Liver (tissue), 9 donors: ENCODE results near the gene JMJD1C. TPM values are rescaled to one million over a fixed set of nuclear protein-coding genes. Genes with fewer than 3 reads are reported as not detected.

Experiments
- DNase-seq: peaks from one replicate; pipeline ENCODE4 v3.0.0-alpha.2; 2017; ENCODE audit warnings: low spot score
- H3K27ac ChIP-seq, 2 donors: one replicate each; pipeline ENCODE4 v1.7.0; 2013; ENCODE audit warnings: inconsistent platforms in 2 of 2, low read length in 2 of 2, control low read depth in 1 of 2, low read depth in 1 of 2, mild to moderate bottlenecking in 1 of 2
- H3K27me3 ChIP-seq, 4 donors: one replicate each; pipeline versions ENCODE4 v1.6.1 to v1.7.0; 2013; ENCODE audit warnings: low read length in 3 of 4, inconsistent platforms in 1 of 4, mild to moderate bottlenecking in 1 of 4, moderate library complexity in 1 of 4; ENCODE audit not compliant: control insufficient read depth in 4 of 4, insufficient read depth in 4 of 4
- H3K36me3 ChIP-seq, 4 donors: one replicate each; pipeline versions ENCODE4 v1.6.1 to v1.7.0; 2013; ENCODE audit warnings: low read length in 3 of 4, mild to moderate bottlenecking in 3 of 4, low read depth in 1 of 4, moderate library complexity in 1 of 4; ENCODE audit not compliant: control insufficient read depth in 4 of 4, insufficient read depth in 3 of 4
- H3K4me1 ChIP-seq, 4 donors: one replicate each; pipeline versions ENCODE4 v1.6.1 to v1.7.0; 2013; ENCODE audit warnings: low read length in 3 of 4, mild to moderate bottlenecking in 3 of 4, moderate library complexity in 1 of 4; ENCODE audit not compliant: control insufficient read depth in 4 of 4, insufficient read depth in 4 of 4
- H3K4me3 ChIP-seq, 3 donors: one replicate each; pipeline versions ENCODE4 v1.6.1 to v1.7.0; 2013; ENCODE audit warnings: low read length in 3 of 3, control low read depth in 1 of 3, low read depth in 1 of 3, mild to moderate bottlenecking in 1 of 3
- H3K9ac ChIP-seq, 2 donors: one replicate each; pipeline ENCODE4 v1.7.0; 2013; ENCODE audit warnings: low read length in 2 of 2, mild to moderate bottlenecking in 2 of 2, moderate library complexity in 2 of 2, control low read depth in 1 of 2, low read depth in 1 of 2
- H3K9me3 ChIP-seq, 4 donors: one replicate each; pipeline versions ENCODE4 v1.6.1 to v1.7.0; 2013; ENCODE audit warnings: low read length in 3 of 4; ENCODE audit not compliant: control insufficient read depth in 4 of 4
- EGR1 ChIP-seq, 2 donors: IDR thresholded peaks; 2 replicates each; pipeline ENCODE4 v1.6.1; 2016 to 2018; ENCODE audit warnings: antibody characterized with exemption in 2 of 2, low read depth in 2 of 2
- FOXA1 ChIP-seq: IDR thresholded peaks from 2 replicates; pipeline ENCODE4 v1.6.1; 2016; ENCODE audit warnings: antibody characterized with exemption
- FOXA2 ChIP-seq: IDR thresholded peaks from 2 replicates; pipeline ENCODE4 v1.6.1; 2016; ENCODE audit warnings: antibody characterized with exemption
- GABPA ChIP-seq, 2 donors: IDR thresholded peaks in 1 of 2; conservative IDR thresholded peaks in 1 of 2; 2 replicates each; pipeline ENCODE4 v1.6.1; 2016; ENCODE audit warnings: antibody characterized with exemption in 2 of 2, mild to moderate bottlenecking in 1 of 2, moderate library complexity in 1 of 2
- HNF4A ChIP-seq, 2 donors: conservative IDR thresholded peaks; 2 replicates each; pipeline ENCODE4 v1.6.1; 2016; ENCODE audit warnings: antibody characterized with exemption in 2 of 2, mild to moderate bottlenecking in 2 of 2
- HNF4G ChIP-seq: IDR thresholded peaks from 2 replicates; pipeline ENCODE4 v1.6.1; 2016; ENCODE audit warnings: antibody characterized with exemption
- JUND ChIP-seq, 2 donors: IDR thresholded peaks; 2 replicates each; pipeline ENCODE4 v1.6.1; 2016; ENCODE audit warnings: antibody characterized with exemption in 2 of 2
- NR2F2 ChIP-seq: IDR thresholded peaks from 2 replicates; pipeline ENCODE4 v1.6.1; 2016; ENCODE audit warnings: antibody characterized with exemption
- RAD21 ChIP-seq, 2 donors: IDR thresholded peaks; 2 replicates each; pipeline ENCODE4 v1.6.1; 2016; ENCODE audit warnings: antibody characterized with exemption in 2 of 2, mild to moderate bottlenecking in 2 of 2
- RXRA ChIP-seq, 2 donors: IDR thresholded peaks; 2 replicates each; pipeline ENCODE4 v1.6.1; 2017 to 2018; ENCODE audit warnings: antibody characterized with exemption in 2 of 2, mild to moderate bottlenecking in 1 of 2
- SP1 ChIP-seq: IDR thresholded peaks from 2 replicates; pipeline ENCODE4 v1.6.1; 2018; ENCODE audit warnings: antibody characterized with exemption, mild to moderate bottlenecking
- TAF1 ChIP-seq: conservative IDR thresholded peaks from 2 replicates; pipeline ENCODE4 v1.6.1; 2016; ENCODE audit warnings: antibody characterized with exemption, mild to moderate bottlenecking
- YY1 ChIP-seq: IDR thresholded peaks from 2 replicates; pipeline ENCODE4 v1.6.1; 2016; ENCODE audit warnings: antibody characterized with exemption, mild to moderate bottlenecking
- WGBS: extraction: QIAGEN DNeasy Blood & Tissue Kit; methylation state at CpG from one replicate; pipeline ENCODE4 v1.1.7; 2013; 5-methylcytosine and 5-hydroxymethylcytosine counted together
- polyA plus RNA-seq, 2 donors: library from polyadenylated mRNA; stranded (reverse) in 1 of 2; unstranded in 1 of 2; fragments of 200-250 nt in 1 of 2; fragments of >200 nt in 1 of 2; fragmentation: Nextera tagmentation in 1 of 2; extraction: Ambion mirVana in 1 of 2; gene quantifications; one replicate each; pipeline versions ENCODE4 v1.2.1 to v1.2.3, GENCODE V29; 2013 to 2015
- total RNA-seq, 2 donors: library from RNA; depleted of rRNA; stranded (reverse); fragments of >200 nt; gene quantifications; one replicate each; pipeline ENCODE4 v1.2.3, GENCODE V29; 2014
- TF ChIP-seq, protein P1 (sequence below): IDR thresholded peaks from 2 replicates; pipeline ENCODE4 v1.6.1; 2016; ENCODE audit warnings: antibody characterized with exemption, mild to moderate bottlenecking
- TF ChIP-seq, protein P2 (sequence below): IDR thresholded peaks from 2 replicates; pipeline ENCODE4 v1.6.1; 2016; ENCODE audit warnings: antibody characterized with exemption
- TF ChIP-seq, protein P3 (sequence below): IDR thresholded peaks from 2 replicates; pipeline ENCODE4 v1.6.1; 2016; ENCODE audit warnings: antibody characterized with exemption
- TF ChIP-seq, protein P4 (sequence below): fragments of 150-350 bp; IDR thresholded peaks from 2 replicates; pipeline ENCODE4 v1.5.1; 2017; ENCODE audit warnings: improper control_type of control experiment, low read depth, low read length; ENCODE audit not compliant: missing input control
- TF ChIP-seq, protein P5 (sequence below): IDR thresholded peaks from 2 replicates; pipeline ENCODE4 v1.6.1; 2016; ENCODE audit warnings: antibody characterized with exemption
- donor health status: healthy.
- donor health status: healthy.
- donor health status: healthy.
- donor health status: healthy.
- donor health status: healthy.

The JMJD1C gene
- total and polyA plus RNA-seq, 4 donors: 11.0 to 93.1 (median 56.0) TPM

DNA sequence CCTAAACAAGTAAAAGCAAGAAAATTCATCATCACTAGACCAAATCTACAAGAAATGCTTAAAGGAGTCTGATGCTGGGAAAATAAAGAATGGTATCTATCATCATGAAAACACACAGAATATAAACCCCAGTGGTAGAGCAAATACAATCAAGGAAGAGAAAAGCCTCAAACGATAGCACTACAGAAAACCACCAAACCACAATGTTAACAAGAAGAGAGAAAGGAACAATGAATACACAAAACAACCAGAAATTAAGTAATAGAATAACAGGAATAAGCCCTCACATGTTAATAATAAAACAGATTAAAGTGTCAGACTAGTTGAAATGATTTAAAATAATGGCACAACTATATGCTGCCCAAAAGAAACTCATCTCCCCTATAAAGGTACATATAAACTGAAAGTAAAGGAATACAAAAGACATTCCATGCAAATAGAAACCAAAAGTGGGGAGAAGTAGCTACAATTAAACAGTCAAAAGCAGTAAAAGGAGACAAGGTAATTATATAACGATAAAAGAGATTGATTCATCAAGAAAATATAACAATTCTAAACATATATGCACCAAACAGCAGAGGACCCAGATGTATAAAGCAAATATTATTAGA, 77.3 kb downstream of the JMJD1C start:
- H3K9me3 ChIP-seq: no peaks in the 10 kb centered on the region
- no peak for DNase-seq
- peak overlapping the region in 1 of 2 donors; percentile 28 for H3K27ac ChIP-seq
- TF ChIP-seq JUND (IDR thresholded peaks at IDR 0.05): no peak
- TF ChIP-seq, protein P1, sequence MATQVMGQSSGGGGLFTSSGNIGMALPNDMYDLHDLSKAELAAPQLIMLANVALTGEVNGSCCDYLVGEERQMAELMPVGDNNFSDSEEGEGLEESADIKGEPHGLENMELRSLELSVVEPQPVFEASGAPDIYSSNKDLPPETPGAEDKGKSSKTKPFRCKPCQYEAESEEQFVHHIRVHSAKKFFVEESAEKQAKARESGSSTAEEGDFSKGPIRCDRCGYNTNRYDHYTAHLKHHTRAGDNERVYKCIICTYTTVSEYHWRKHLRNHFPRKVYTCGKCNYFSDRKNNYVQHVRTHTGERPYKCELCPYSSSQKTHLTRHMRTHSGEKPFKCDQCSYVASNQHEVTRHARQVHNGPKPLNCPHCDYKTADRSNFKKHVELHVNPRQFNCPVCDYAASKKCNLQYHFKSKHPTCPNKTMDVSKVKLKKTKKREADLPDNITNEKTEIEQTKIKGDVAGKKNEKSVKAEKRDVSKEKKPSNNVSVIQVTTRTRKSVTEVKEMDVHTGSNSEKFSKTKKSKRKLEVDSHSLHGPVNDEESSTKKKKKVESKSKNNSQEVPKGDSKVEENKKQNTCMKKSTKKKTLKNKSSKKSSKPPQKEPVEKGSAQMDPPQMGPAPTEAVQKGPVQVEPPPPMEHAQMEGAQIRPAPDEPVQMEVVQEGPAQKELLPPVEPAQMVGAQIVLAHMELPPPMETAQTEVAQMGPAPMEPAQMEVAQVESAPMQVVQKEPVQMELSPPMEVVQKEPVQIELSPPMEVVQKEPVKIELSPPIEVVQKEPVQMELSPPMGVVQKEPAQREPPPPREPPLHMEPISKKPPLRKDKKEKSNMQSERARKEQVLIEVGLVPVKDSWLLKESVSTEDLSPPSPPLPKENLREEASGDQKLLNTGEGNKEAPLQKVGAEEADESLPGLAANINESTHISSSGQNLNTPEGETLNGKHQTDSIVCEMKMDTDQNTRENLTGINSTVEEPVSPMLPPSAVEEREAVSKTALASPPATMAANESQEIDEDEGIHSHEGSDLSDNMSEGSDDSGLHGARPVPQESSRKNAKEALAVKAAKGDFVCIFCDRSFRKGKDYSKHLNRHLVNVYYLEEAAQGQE: no peak
- TF ChIP-seq, protein P2, sequence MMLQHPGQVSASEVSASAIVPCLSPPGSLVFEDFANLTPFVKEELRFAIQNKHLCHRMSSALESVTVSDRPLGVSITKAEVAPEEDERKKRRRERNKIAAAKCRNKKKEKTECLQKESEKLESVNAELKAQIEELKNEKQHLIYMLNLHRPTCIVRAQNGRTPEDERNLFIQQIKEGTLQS: no peak
- TF ChIP-seq SP1: no peak
- no peak for TF ChIP-seq FOXA1
- TF ChIP-seq, protein P3, sequence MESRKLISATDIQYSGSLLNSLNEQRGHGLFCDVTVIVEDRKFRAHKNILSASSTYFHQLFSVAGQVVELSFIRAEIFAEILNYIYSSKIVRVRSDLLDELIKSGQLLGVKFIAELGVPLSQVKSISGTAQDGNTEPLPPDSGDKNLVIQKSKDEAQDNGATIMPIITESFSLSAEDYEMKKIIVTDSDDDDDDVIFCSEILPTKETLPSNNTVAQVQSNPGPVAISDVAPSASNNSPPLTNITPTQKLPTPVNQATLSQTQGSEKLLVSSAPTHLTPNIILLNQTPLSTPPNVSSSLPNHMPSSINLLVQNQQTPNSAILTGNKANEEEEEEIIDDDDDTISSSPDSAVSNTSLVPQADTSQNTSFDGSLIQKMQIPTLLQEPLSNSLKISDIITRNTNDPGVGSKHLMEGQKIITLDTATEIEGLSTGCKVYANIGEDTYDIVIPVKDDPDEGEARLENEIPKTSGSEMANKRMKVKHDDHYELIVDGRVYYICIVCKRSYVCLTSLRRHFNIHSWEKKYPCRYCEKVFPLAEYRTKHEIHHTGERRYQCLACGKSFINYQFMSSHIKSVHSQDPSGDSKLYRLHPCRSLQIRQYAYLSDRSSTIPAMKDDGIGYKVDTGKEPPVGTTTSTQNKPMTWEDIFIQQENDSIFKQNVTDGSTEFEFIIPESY: no peak
- no peak for TF ChIP-seq YY1
- TF ChIP-seq HNF4G: no peak
- no peak for TF ChIP-seq GABPA (IDR thresholded peaks at IDR 0.05 in 1 of 2, conservative IDR thresholded peaks at IDR 0.05 in 1 of 2)
- TF ChIP-seq, protein P4, sequence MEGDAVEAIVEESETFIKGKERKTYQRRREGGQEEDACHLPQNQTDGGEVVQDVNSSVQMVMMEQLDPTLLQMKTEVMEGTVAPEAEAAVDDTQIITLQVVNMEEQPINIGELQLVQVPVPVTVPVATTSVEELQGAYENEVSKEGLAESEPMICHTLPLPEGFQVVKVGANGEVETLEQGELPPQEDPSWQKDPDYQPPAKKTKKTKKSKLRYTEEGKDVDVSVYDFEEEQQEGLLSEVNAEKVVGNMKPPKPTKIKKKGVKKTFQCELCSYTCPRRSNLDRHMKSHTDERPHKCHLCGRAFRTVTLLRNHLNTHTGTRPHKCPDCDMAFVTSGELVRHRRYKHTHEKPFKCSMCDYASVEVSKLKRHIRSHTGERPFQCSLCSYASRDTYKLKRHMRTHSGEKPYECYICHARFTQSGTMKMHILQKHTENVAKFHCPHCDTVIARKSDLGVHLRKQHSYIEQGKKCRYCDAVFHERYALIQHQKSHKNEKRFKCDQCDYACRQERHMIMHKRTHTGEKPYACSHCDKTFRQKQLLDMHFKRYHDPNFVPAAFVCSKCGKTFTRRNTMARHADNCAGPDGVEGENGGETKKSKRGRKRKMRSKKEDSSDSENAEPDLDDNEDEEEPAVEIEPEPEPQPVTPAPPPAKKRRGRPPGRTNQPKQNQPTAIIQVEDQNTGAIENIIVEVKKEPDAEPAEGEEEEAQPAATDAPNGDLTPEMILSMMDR: no peak
- no peak for TF ChIP-seq TAF1
- no peak for TF ChIP-seq RAD21 (IDR thresholded peaks at IDR 0.05)
- no peak for TF ChIP-seq RXRA (IDR thresholded peaks at IDR 0.05)
- TF ChIP-seq NR2F2: no peak
- TF ChIP-seq FOXA2: no peak
- no peak for TF ChIP-seq HNF4A (conservative IDR thresholded peaks at IDR 0.05)
- TF ChIP-seq, protein P5, sequence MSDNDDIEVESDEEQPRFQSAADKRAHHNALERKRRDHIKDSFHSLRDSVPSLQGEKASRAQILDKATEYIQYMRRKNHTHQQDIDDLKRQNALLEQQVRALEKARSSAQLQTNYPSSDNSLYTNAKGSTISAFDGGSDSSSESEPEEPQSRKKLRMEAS: no peak
- TF ChIP-seq EGR1 (IDR thresholded peaks at IDR 0.05; ENCODE audit: low read depth in 2 of 2): no peak
- no peaks in the 10 kb centered on the region for H3K27me3 ChIP-seq
- peaks cover 0 to 11% (median 1%) of the 10 kb centered on the region in 4 donors for H3K4me1 ChIP-seq
- no peak overlapping the region for H3K4me3 ChIP-seq
- no peaks in the 10 kb centered on the region for H3K36me3 ChIP-seq
- WGBS: 27% methylated on average over 2 of the region's 2 CpGs
- no peak overlapping the region for H3K9ac ChIP-seq
